Ramos (cell line): ENCODE results near the gene MYADML2.
"Not testable (repeated sequence)": the region's sequence is repeated elsewhere in the genome, so short reads cannot be mapped to it uniquely, and the experiment has no call there.

ENCODE experiments used
- in situ Hi-C: fragments of 300-500 bp; cut with MboI; formaldehyde crosslinking; loops from one replicate; pipeline ENCODE4 v1.14.3; 2022; ENCODE audit warnings: low sequenced_read_pairs; ENCODE audit not compliant: unreplicated experiment

Gene MYADML2

GRCh38 chr17:81927152-81927652 is 19.8 kb downstream of the MYADML2 start:
- in situ Hi-C loops, result no loop called here

- in situ Hi-C loops, result no loop called here
These were observed 20.4 kb downstream of the MYADML2 start for GRCh38 chr17:81926451-81927151.

GRCh38 chr17:81925860-81926450 is 21.1 kb downstream of the MYADML2 start:
- in situ Hi-C loops, result no loop called here

GRCh38 chr17:81924557-81925532 is 22.2 kb downstream of the MYADML2 start:
- in situ Hi-C loops, result no loop called here

- in situ Hi-C loops, result no loop called here
These were observed 23.5 kb downstream of the MYADML2 start for GRCh38 chr17:81923302-81924260.

GRCh38 chr17:81922566-81923301 is 24.3 kb downstream of the MYADML2 start:
- in situ Hi-C loops, result no loop called here

GRCh38 chr17:81921996-81922565 is 25.0 kb downstream of the MYADML2 start:
- in situ Hi-C loops, result no loop called here

- in situ Hi-C loops, result no loop called here
These were observed 25.5 kb downstream of the MYADML2 start for GRCh38 chr17:81921537-81921862.

- in situ Hi-C loops, result no loop called here
These were observed 26.2 kb downstream of the MYADML2 start for GRCh38 chr17:81920612-81921536.

GRCh38 chr17:81918832-81919545 is 28.0 kb downstream of the MYADML2 start:
- in situ Hi-C loops, result no loop called here

- in situ Hi-C loops, result not testable (repeated sequence)
These were observed 28.7 kb downstream of the MYADML2 start for GRCh38 chr17:81918333-81918669.

GRCh38 chr17:81917565-81918332 is 29.3 kb downstream of the MYADML2 start, which contains the start of gene SIRT7:
Gene SIRT7, minus strand, starts transcription at chr17:81918176. Its CDS starts 45 bp downstream, at chr17:81918131.
- in situ Hi-C loops, result no loop called here

- in situ Hi-C loops, result no loop called here
These were observed 30.6 kb downstream of the MYADML2 start for GRCh38 chr17:81916234-81917001.

GRCh38 chr17:81915331-81915730 is 31.7 kb downstream of the MYADML2 start:
- in situ Hi-C loops, result no loop called here

- in situ Hi-C loops, result no loop called here
These were observed 32.8 kb downstream of the MYADML2 start for GRCh38 chr17:81914103-81914850.
